Ascending aorta (tissue), 2 donors: ENCODE data around the gene DMKN. TPM values are rescaled to one million over a fixed set of nuclear protein-coding genes. Genes with fewer than 3 reads are reported as not detected.

Experiments used
- DNase-seq, 2 donors: peaks; one replicate each; pipeline ENCODE4 v3.0.0-alpha.2; 2019; ENCODE audit warnings: low spot score in 2 of 2
- H3K27ac ChIP-seq, 2 donors: fragments of 200-600 bp; sonication (generic); one replicate each; pipeline ENCODE4 v1.5.1; 2016 to 2017; ENCODE audit warnings: mild to moderate bottlenecking in 1 of 2
- H3K27me3 ChIP-seq: fragments of 200-600 bp; sonication (generic); one replicate; pipeline ENCODE4 v1.5.1; 2017
- H3K36me3 ChIP-seq, 2 donors: fragments of 200-600 bp; sonication (generic); one replicate each; pipeline ENCODE4 v1.5.1; 2016
- H3K4me1 ChIP-seq, 2 donors: fragments of 200-600 bp; sonication (generic); one replicate each; pipeline ENCODE4 v1.5.1; 2016 to 2017; ENCODE audit warnings: mild to moderate bottlenecking in 1 of 2
- H3K4me3 ChIP-seq, 2 donors: fragments of 200-600 bp; sonication (generic); one replicate each; pipeline ENCODE4 v1.5.1; 2016 to 2017; ENCODE audit warnings: mild to moderate bottlenecking in 1 of 2
- H3K9me3 ChIP-seq, 2 donors: fragments of 200-600 bp; sonication (generic); one replicate each; pipeline ENCODE4 v1.5.1; 2016
- CTCF ChIP-seq, 3 experiments: fragments of 200-600 bp in 2 of 3; fragments of 450-650 bp in 1 of 3; sonication (generic) in 2 of 3; IDR thresholded peaks; one replicate each; pipeline ENCODE4 v1.5.1; 2016 to 2019; ENCODE audit warnings: antibody characterized with exemption in 3 of 3, mild to moderate bottlenecking in 1 of 3, moderate library complexity in 1 of 3
- intact Hi-C: fragments of 100-400 bp; cut with DNase I; formaldehyde crosslinking; loops from one replicate; pipeline ENCODE4 v1.15.1; 2023
- total RNA-seq: library from RNA; depleted of rRNA; stranded (reverse); fragments of >200 nt; gene quantifications from one replicate; pipeline ENCODE4 v1.1.0, GENCODE V29; 2016

The DMKN gene
- total RNA-seq, 1 donor from 2014 or later: 1.7 TPM

DNA sequence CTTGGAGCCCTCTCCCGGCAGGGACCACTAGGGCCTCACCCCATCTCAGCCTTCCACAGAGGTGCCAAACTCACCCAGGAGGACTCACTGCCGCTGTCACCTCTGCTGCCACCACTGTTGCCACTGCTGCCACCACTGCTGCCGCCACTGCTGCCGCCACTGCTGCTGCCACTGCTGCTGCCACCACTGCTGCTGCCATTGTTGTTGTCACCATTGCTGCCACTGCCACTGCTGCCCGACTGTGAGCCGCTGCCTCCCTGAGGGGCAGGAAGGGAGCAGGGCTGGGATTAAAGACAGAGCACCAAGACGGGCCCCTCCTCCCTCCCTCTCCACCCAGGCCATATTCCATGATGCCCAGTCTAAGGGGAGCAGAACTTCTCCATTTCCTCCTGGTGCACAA, 2.1 kb downstream of the DMKN start:
- Histone ChIP-seq H3K27me3 (no peaks in the 10 kb centered on the region), H3K4me1 (no peaks in the 10 kb centered on the region), H3K9me3 (no peaks in the 10 kb centered on the region), H3K27ac (no peak overlapping the region), H3K36me3 (no peaks in the 10 kb centered on the region), H3K4me3 (no peak overlapping the region)
- DNase-seq: no peak
- no peak for TF ChIP-seq CTCF (IDR thresholded peaks at IDR 0.05)
- intact Hi-C loops: loop anchor here (2.0 kb wide), 1 partner anchor 33 kb away; the partner anchor contains the start of gene TMEM147

DNA sequence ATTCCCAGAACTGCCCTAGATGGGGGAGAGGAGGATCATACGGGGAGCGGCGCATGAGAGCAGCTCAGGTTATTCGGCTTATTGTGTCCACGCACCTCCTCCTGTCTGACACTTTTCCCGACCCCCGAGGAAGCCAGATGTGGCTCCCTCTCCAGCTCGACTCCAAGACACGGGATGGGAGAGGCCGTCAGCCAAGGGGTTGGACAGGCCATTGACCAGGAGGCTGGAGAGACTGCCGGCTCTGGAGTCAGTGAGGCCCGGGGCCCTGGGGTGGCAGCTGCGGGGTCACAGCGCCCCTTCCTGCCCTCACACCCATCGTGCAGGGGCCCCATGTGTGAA, 2.9 kb downstream of the DMKN start:
- Histone ChIP-seq H3K4me1 (no peaks in the 10 kb centered on the region), H3K27ac (peak overlapping the region in 1 of 2 donors; percentile 46), H3K9me3 (no peaks in the 10 kb centered on the region), H3K27me3 (no peaks in the 10 kb centered on the region), H3K36me3 (no peaks in the 10 kb centered on the region), H3K4me3 (peak overlapping the region; percentile 49 to 67)
- no peak for TF ChIP-seq CTCF (IDR thresholded peaks at IDR 0.05)
- intact Hi-C loops: loop anchor here (2.0 kb wide), 1 partner anchor 34 kb away; the partner anchor contains the start of gene TMEM147
- no peak for DNase-seq

GRCh38 chr19:35509861-35510625, 3.4 kb downstream of the DMKN start:
- Histone ChIP-seq H3K9me3 (no peaks in the 10 kb centered on the region), H3K27ac (peak overlapping the region; percentile 46 to 59), H3K27me3 (no peaks in the 10 kb centered on the region), H3K36me3 (no peaks in the 10 kb centered on the region), H3K4me1 (no peaks in the 10 kb centered on the region), H3K4me3 (peak overlapping the region; percentile 49 to 67)
- peak in 1 of 2 donors; percentile 88 for DNase-seq
- TF ChIP-seq CTCF (IDR thresholded peaks at IDR 0.05): peak; percentile 82 to 96 (median 84)
- intact Hi-C loops: loop anchor here (2.0 to 10.0 kb wide), 2 partner anchors 35 to 445 kb away; partner anchors contain the start of gene TMEM147

- Histone ChIP-seq H3K36me3 (no peaks in the 10 kb centered on the region), H3K27ac (peak overlapping the region in 1 of 2 donors; percentile 59), H3K4me1 (no peaks in the 10 kb centered on the region), H3K4me3 (peak overlapping the region; percentile 49 to 67), H3K9me3 (no peaks in the 10 kb centered on the region), H3K27me3 (no peaks in the 10 kb centered on the region)
- DNase-seq: no peak
- no peak for TF ChIP-seq CTCF (IDR thresholded peaks at IDR 0.05)
- intact Hi-C loops: loop anchor here (10.0 kb wide), 1 partner anchor 444 kb away; no protein-coding TSS in a partner anchor
Measured at GRCh38 chr19:35509018-35509652, 4.3 kb downstream of the DMKN start.

DNA sequence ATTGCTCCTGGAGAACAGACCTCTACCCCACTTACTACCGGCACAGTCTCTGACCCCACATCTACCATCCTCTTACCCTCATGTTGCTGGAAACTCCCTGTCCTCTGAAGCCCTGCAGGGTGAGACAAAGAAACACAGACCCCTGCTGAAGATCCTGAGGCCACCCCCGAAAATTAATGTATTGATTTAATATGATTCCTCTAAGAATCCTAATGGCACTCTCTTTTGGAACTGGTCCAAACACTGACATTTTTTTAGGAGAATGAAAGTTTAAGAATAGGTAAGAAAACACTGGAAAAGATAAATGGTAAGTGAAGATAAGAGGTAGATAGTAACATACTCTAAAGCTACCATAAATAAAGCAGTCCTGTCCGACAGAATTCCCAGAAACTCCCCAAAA, 5.3 kb downstream of the DMKN start:
- Histone ChIP-seq H3K4me3 (no peak overlapping the region), H3K9me3 (no peaks in the 10 kb centered on the region), H3K27ac (no peak overlapping the region), H3K36me3 (no peaks in the 10 kb centered on the region), H3K27me3 (no peaks in the 10 kb centered on the region), H3K4me1 (no peaks in the 10 kb centered on the region)
- intact Hi-C loops: loop anchor here (10.0 kb wide), 1 partner anchor 443 kb away; no protein-coding TSS in a partner anchor
- DNase-seq: no peak
- TF ChIP-seq CTCF (IDR thresholded peaks at IDR 0.05): no peak
